ENCODE results near the gene PPM1G.

DNA sequence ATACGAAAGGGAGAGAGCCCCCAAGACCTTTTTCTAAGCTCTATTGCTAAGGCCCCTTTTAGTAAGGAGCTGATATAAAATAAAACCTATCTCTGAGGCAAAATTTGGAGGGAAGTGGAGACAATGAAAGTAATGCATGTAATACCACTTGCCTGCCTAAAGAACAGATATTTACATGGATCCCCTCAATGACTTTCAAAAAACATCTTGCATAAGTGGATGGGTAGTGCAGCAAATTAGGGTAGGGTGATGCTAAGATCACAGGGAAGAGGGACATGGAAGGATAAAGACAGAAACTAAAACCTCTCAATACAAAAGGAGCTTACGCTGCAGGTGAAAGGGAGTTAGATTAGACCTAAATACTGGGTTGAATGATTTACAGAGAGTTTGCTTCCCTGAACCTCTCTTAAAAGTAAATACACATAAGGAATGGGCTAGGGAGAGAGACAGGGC, 30.0 kb downstream of the PPM1G start:
- TF ChIP-seq GATA2 (IDR thresholded peaks at IDR 0.05; ENCODE audit: low read depth, low read length) = no peak
- TF ChIP-seq GATA3 (IDR thresholded peaks at IDR 0.05; ENCODE audit: low read depth, low read length) = no peak

Measured in SH-SY5Y (cell line).